BJ (cell line): ENCODE data around the gene RNF151. TPM values are rescaled to one million over a fixed set of nuclear protein-coding genes. Genes with fewer than 3 reads are reported as not detected.

Source experiments
- CTCF ChIA-PET: fragments of 350-600 bp; formaldehyde crosslinking; extraction: SDS; loops from one replicate; lab custom pipeline; 2021; ENCODE audit warnings: antibody characterized with exemption, inconsistent platforms; lab: Yijun Ruan, JAX
- POLR2A ChIA-PET: fragments of 300-600 bp; sonication (Branson Sonifier 250); formaldehyde crosslinking; extraction: SDS; loops from one replicate; lab custom pipeline; 2021; ENCODE audit warnings: antibody characterized with exemption; lab: Charles Lee
- DNase-seq: peaks from one replicate; pipeline ENCODE4 v3.0.0-alpha.2; 2011; ENCODE audit warnings: low read depth
- H3K27me3 ChIP-seq: 2 replicates; pipeline ENCODE4 v1.6.0; 2011; ENCODE audit warnings: low read length; ENCODE audit not compliant: control insufficient read depth, insufficient read depth
- H3K36me3 ChIP-seq: 2 replicates; pipeline ENCODE4 v1.5.1; 2011; ENCODE audit warnings: low read length; ENCODE audit not compliant: control insufficient read depth, insufficient read depth
- H3K4me3 ChIP-seq: 2 replicates; pipeline ENCODE4 v1.5.1; 2011; ENCODE audit warnings: low read depth, mild to moderate bottlenecking, control low read depth, low read length
- CTCF ChIP-seq: IDR thresholded peaks from 2 replicates; pipeline ENCODE4 v1.5.1; 2011; ENCODE audit warnings: low read depth, mild to moderate bottlenecking, control low read depth, inconsistent platforms, low read length, moderate library complexity; ENCODE audit not compliant: insufficient read depth
- polyA plus RNA-seq: library from polyadenylated mRNA; depleted of rRNA; stranded (reverse); fragments of >200 nt; gene quantifications from 2 replicates; pipeline ENCODE4 v1.2.3, GENCODE V29; 2011

The RNF151 gene
- polyA plus RNA-seq, 1 experiment, result not detected

- peaks cover 23% of the 10 kb centered on the region for H3K36me3 ChIP-seq
Observed at GRCh38 chr16:2007081-2007836, 40.6 kb downstream of the RNF151 start.

GRCh38 chr16:2008009-2008526, 41.4 kb downstream of the RNF151 start:
- TF ChIP-seq CTCF, result no peak
- H3K4me3 ChIP-seq, result peak overlapping the region; percentile 77
- peaks cover 16% of the 10 kb centered on the region for H3K36me3 ChIP-seq
- DNase-seq, result peak; percentile 27
- CTCF ChIA-PET, result interaction anchor here (0.9 to 3.8 kb wide), 2 partner anchors 15 to 132 kb away, joined by 6 to 20 read pairs; no protein-coding TSS in a partner anchor
- no peaks in the 10 kb centered on the region for H3K27me3 ChIP-seq
- POLR2A ChIA-PET, result interaction anchor here (0.7 to 2.1 kb wide), 2 partner anchors 43 to 147 kb away, joined by 3 to 7 read pairs; partner anchors contain the start of genes RPS2 and TRAF7

More at GRCh38 chr16:2007081-2007836, 40.6 kb downstream of the RNF151 start:
- Histone ChIP-seq H3K4me3 (peak overlapping the region; percentile 77; the same call in 1 of the 2 replicates), H3K27me3 (no peaks in the 10 kb centered on the region)
- DNase-seq, result no peak
- POLR2A ChIA-PET, result interaction anchor here (0.7 to 2.1 kb wide), 2 partner anchors 43 to 148 kb away, joined by 3 to 7 read pairs; partner anchors contain the start of genes RPS2 and TRAF7
- no peak for TF ChIP-seq CTCF
- CTCF ChIA-PET, result interaction anchor here (0.9 to 3.8 kb wide), 2 partner anchors 16 to 133 kb away, joined by 6 to 20 read pairs; no protein-coding TSS in a partner anchor

GRCh38 chr16:2008631-2009163, 42.0 kb downstream of the RNF151 start:
- Histone ChIP-seq H3K4me3 (peak overlapping the region; percentile 77), H3K27me3 (no peaks in the 10 kb centered on the region), H3K36me3 (peaks cover 12% of the 10 kb centered on the region)
- CTCF ChIA-PET, result interaction anchor here (0.7 to 3.8 kb wide), 2 partner anchors 14 to 132 kb away, joined by 4 to 20 read pairs; no protein-coding TSS in a partner anchor
- TF ChIP-seq CTCF, result no peak
- POLR2A ChIA-PET, result interaction anchor here (2.1 kb wide), 1 partner anchor 147 kb away, joined by 7 read pairs; the partner anchor contains the start of gene TRAF7
- DNase-seq, result no peak

GRCh38 chr16:2009164-2009711, 42.6 kb downstream of the RNF151 start:
- Histone ChIP-seq H3K27me3 (no peaks in the 10 kb centered on the region), H3K36me3 (peaks cover 12% of the 10 kb centered on the region), H3K4me3 (peak overlapping the region; percentile 77)
- CTCF ChIA-PET, result interaction anchor here (0.7 to 3.8 kb wide), 2 partner anchors 14 to 131 kb away, joined by 4 to 20 read pairs; no protein-coding TSS in a partner anchor
- POLR2A ChIA-PET, result interaction anchor here (2.1 kb wide), 1 partner anchor 146 kb away, joined by 7 read pairs; the partner anchor contains the start of gene TRAF7
- no peak for TF ChIP-seq CTCF
- no peak for DNase-seq
